ENCODE data around the gene ADGRL3.

DNA sequence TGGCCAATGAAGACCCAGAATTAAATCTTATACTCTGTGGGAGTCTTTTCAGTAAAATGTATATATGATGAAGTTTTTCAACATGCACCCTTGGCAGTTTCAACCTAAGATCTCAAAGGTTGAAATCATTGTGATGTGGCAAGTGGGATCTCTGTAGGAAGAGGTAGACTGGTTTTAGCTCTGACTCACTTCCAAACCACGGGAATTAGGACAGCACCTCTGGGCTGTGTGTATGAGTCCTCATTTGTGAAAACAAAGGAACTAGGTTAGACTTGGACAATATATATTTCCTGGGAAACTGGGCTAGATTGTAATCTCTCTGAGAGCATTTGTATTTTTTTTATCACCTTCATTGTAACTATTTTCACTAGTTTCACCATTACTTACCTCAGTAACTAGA is 333.0 kb downstream of the ADGRL3 start:
- TF ChIP-seq POLR2AphosphoS5 (IDR thresholded peaks at IDR 0.05) (no peak), POLR2A (IDR thresholded peaks at IDR 0.05) (no peak), CTCF (IDR thresholded peaks at IDR 0.05) (no peak)

Data from transverse colon (tissue), 4 donors.